Erythroblast (primary cell): ENCODE data around the gene RNF138.

Experiments
- GATA1 ChIP-seq: IDR thresholded peaks from 2 replicates; pipeline ENCODE4 v1.6.1; 2011; ENCODE audit warnings: low read depth, mild to moderate bottlenecking, control low read depth, low read length, moderate library complexity
- POLR2A ChIP-seq: IDR thresholded peaks from 2 replicates; pipeline ENCODE4 v1.6.1; 2011; ENCODE audit warnings: mild to moderate bottlenecking, low read length

- TF ChIP-seq POLR2A = no peak
- TF ChIP-seq GATA1 = no peak
Observed at GRCh38 chr18:32074206-32074605, 17.5 kb upstream of the RNF138 start.
